ENCODE data around the gene TMEM127.
"Not testable (repeated sequence)": the region's sequence is repeated elsewhere in the genome, so short reads cannot be mapped to it uniquely, and the experiment has no call there.

The TMEM127 gene

GRCh38 chr2:96261328-96262003 lies 4.3 kb downstream of the TMEM127 start:
- TF ChIP-seq CTCF (IDR thresholded peaks at IDR 0.05; ENCODE audit: insufficient read depth, low read length, missing control alignments), result no peak
- DNase-seq (ENCODE audit: low read depth, low spot score), result no peak
- POLR2A ChIA-PET, result interaction anchor here (0.9 kb wide), 1 partner anchor 53 kb away, joined by 3 read pairs; the partner anchor contains the start of gene STARD7
- CTCF ChIA-PET, result interaction anchor here (0.7 to 7.1 kb wide), 11 partner anchors 9 to 269 kb away, joined by 3 to 147 read pairs (median 4); partner anchors contain the start of gene ASTL
- H3K4me3 ChIP-seq (ENCODE audit: low read depth, low read length), result no peak overlapping the region

- ChIA-PET POLR2A (interaction anchor here (0.5 to 0.9 kb wide), 2 partner anchors 52 to 71 kb away, joined by 3 read pairs; partner anchors contain the start of gene STARD7), CTCF (interaction anchor here (0.6 to 7.1 kb wide), 11 partner anchors 9 to 268 kb away, joined by 3 to 147 read pairs (median 7); partner anchors contain the start of gene ASTL)
- no peak overlapping the region for H3K4me3 ChIP-seq (ENCODE audit: low read depth, low read length)
- peak; percentile 37 for DNase-seq (ENCODE audit: low read depth, low spot score)
- TF ChIP-seq CTCF (IDR thresholded peaks at IDR 0.05; ENCODE audit: insufficient read depth, low read length, missing control alignments), result peak; percentile 27
Observed at GRCh38 chr2:96260387-96261260, 5.2 kb downstream of the TMEM127 start.

GRCh38 chr2:96259497-96259921 lies 6.3 kb downstream of the TMEM127 start:
- no peak for DNase-seq (ENCODE audit: low read depth, low spot score)
- no peak overlapping the region for H3K4me3 ChIP-seq (ENCODE audit: low read depth, low read length)
- no peak for TF ChIP-seq CTCF (IDR thresholded peaks at IDR 0.05; ENCODE audit: insufficient read depth, low read length, missing control alignments)
- CTCF ChIA-PET, result interaction anchor here (1.0 to 7.1 kb wide), 8 partner anchors 8 to 237 kb away, joined by 3 to 147 read pairs (median 8); partner anchors contain the start of gene ASTL
- POLR2A ChIA-PET, result no interaction called here

GRCh38 chr2:96258166-96259022 lies 7.4 kb downstream of the TMEM127 start:
- ChIA-PET POLR2A (no interaction called here), CTCF (interaction anchor here (1.0 to 7.1 kb wide), 6 partner anchors 9 to 236 kb away, joined by 3 to 147 read pairs (median 11); partner anchors contain the start of gene ASTL)
- DNase-seq (ENCODE audit: low read depth, low spot score), result no peak
- TF ChIP-seq CTCF (IDR thresholded peaks at IDR 0.05; ENCODE audit: insufficient read depth, low read length, missing control alignments), result no peak
- no peak overlapping the region for H3K4me3 ChIP-seq (ENCODE audit: low read depth, low read length)

- CTCF ChIA-PET; DNase-seq (ENCODE audit: low read depth, low spot score); POLR2A ChIA-PET: not testable (repeated sequence)
Observed at GRCh38 chr2:96257744-96258143, 8.1 kb downstream of the TMEM127 start.

GRCh38 chr2:96256611-96257113 lies 9.1 kb downstream of the TMEM127 start:
- no peak for TF ChIP-seq CTCF (IDR thresholded peaks at IDR 0.05; ENCODE audit: insufficient read depth, low read length, missing control alignments)
- ChIA-PET POLR2A (no interaction called here), CTCF (no interaction called here)
- no peak overlapping the region for H3K4me3 ChIP-seq (ENCODE audit: low read depth, low read length)
- no peak for DNase-seq (ENCODE audit: low read depth, low spot score)

More at GRCh38 chr2:96257744-96258143, 8.1 kb downstream of the TMEM127 start:
- H3K4me3 ChIP-seq (ENCODE audit: low read depth, low read length), result not testable (repeated sequence)
